Fibroblast of mammary gland (primary cell): Measurements from ENCODE around the gene DCAKD.
A peak's percentile ranks its signal among the peaks of the same experiment; 100 is the strongest.

Experiments
- DNase-seq: peaks from one replicate; pipeline ENCODE4 v3.0.0-alpha.2; 2010; ENCODE audit warnings: low read depth
- H3K4me3 ChIP-seq: 2 replicates; pipeline ENCODE4 v1.5.1; 2011; ENCODE audit warnings: low read depth, mild to moderate bottlenecking, low read length, moderate library complexity; ENCODE audit not compliant: control insufficient read depth
- TF ChIP-seq, protein P1 (sequence below): conservative IDR thresholded peaks from 2 replicates; pipeline ENCODE4 v1.5.1; 2011; ENCODE audit warnings: low read depth, low read length, inconsistent platforms; ENCODE audit not compliant: control insufficient read depth, insufficient read depth

DCAKD gene

DNA sequence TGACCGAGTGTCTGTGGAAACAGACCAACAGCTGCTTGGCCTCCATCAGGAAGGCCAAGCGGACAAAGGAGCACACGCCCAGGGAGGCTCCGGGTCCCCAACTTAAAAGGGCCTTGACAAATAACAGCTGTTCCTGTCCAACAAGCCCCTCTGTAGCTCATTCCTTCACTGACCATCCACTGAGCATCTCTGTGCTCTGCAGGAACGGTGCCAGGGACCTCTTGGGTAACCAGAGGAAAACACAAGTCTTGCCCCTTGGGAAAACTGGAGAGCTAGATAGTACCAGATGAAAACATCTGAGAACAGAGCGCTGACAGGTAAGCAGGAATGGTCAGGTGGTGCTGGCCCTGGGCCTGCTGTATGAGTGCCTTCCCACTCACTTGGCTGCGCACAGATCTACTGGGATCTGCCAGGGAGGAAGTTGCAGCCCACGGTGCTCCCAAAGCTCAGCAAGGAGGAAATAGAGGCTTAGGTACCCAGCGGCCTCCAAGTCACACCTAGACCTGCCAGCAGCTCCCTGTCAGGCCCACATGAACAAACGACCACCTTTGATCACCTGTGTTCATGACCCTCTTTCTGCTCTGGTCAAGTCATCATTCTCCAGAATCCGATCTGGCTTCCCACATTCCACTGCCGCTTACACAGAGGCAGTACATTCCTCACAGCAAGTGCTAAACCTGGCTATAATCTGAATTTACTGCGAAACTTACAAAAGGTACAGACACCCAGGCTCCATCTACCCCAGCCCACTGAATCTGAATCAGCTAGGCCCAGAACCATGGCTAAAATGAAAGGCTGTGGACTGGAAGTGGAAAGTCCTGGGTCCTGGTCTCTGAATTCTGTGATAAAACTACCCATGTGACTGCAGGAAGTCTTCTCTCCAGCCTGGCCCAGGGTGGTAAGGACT is 12.5 kb downstream of the DCAKD start:
- TF ChIP-seq, protein P1, sequence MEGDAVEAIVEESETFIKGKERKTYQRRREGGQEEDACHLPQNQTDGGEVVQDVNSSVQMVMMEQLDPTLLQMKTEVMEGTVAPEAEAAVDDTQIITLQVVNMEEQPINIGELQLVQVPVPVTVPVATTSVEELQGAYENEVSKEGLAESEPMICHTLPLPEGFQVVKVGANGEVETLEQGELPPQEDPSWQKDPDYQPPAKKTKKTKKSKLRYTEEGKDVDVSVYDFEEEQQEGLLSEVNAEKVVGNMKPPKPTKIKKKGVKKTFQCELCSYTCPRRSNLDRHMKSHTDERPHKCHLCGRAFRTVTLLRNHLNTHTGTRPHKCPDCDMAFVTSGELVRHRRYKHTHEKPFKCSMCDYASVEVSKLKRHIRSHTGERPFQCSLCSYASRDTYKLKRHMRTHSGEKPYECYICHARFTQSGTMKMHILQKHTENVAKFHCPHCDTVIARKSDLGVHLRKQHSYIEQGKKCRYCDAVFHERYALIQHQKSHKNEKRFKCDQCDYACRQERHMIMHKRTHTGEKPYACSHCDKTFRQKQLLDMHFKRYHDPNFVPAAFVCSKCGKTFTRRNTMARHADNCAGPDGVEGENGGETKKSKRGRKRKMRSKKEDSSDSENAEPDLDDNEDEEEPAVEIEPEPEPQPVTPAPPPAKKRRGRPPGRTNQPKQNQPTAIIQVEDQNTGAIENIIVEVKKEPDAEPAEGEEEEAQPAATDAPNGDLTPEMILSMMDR = no peak
- no peak overlapping the region for H3K4me3 ChIP-seq
- DNase-seq = peak; percentile 46

DNA sequence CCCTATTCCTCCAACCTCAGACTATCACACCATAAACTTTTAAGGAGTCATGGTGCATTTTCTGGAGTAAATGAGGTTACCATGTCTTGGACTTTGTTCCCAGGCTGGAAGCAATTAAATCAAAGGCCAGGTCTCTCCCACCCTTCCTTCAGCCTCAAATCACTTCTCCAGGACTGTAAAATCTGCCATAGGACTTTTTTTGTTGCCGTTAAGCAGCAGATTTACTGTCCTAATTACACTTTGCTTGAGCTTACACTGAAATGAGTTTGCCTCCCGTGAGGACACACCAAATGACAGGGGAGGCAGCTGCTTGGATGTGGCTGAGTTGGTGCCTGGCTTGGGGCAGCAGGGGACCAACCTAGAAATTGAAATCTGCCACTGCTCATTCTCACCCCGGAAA is 14.7 kb downstream of the DCAKD start:
- TF ChIP-seq, protein P1 = no peak
- DNase-seq = no peak
- H3K4me3 ChIP-seq = no peak overlapping the region

DNA sequence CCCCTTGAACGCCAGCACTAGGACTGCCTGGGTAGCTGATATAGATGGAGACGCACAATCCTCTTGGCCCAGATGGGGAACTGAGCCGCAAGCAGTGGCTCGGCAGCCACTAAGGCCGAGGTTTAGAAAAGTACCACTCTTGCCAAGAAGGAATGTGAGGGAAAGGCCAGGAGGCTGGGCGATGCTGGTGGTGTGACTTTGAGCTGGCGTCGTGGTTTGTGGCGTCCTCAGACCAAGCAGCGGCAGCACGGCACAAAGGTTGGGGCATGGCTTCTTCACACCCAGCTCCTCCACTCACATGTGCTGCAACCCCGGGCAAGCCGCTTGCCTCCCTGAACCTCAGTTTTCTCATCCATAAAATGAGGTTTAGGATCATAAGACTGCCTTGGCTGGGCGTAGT is 15.6 kb downstream of the DCAKD start:
- DNase-seq = no peak
- H3K4me3 ChIP-seq = no peak overlapping the region
- TF ChIP-seq, protein P1 = no peak

DNA sequence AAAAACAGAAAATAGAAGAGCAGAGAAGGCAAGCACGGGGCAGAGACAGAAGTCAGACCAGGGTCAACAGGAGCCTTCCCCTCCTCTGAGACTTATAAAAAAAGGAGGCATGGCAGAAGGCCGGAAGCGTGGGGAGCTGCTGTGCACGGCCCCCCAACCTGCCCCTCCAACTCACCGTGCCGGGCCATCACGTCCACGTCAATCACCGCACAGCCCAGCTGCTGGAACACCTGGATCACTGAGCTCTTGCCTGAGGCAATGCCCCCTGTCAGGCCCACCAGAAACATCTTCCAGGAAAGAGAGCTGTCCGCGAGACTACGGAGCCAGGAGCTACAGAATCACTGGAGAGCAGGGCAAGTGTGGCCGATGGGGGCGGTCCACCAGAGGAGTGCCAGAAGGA is 16.8 kb downstream of the DCAKD start:
- no peak overlapping the region for H3K4me3 ChIP-seq
- TF ChIP-seq, protein P1 = no peak
- DNase-seq = no peak

DNA sequence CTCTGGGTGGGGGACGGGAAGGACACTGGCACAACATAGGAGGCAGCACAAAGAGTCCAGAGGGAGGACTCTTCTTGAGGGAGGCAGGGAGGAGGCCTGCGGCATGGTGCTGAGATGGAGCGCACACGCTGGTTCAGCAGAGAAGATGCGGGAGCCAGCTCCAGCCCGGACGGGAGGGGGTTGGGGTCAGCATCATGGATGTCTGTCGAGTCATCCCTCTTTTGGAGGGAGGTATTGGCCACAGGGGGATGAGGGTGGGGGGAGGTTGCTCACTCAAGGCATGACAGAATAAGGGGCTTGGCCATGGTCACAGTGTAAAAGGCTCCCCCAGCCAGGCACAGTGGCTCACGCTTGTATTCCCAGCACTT is 19.3 kb downstream of the DCAKD start:
- H3K4me3 ChIP-seq = no peak overlapping the region
- TF ChIP-seq, protein P1 = no peak
- DNase-seq = no peak

DNA sequence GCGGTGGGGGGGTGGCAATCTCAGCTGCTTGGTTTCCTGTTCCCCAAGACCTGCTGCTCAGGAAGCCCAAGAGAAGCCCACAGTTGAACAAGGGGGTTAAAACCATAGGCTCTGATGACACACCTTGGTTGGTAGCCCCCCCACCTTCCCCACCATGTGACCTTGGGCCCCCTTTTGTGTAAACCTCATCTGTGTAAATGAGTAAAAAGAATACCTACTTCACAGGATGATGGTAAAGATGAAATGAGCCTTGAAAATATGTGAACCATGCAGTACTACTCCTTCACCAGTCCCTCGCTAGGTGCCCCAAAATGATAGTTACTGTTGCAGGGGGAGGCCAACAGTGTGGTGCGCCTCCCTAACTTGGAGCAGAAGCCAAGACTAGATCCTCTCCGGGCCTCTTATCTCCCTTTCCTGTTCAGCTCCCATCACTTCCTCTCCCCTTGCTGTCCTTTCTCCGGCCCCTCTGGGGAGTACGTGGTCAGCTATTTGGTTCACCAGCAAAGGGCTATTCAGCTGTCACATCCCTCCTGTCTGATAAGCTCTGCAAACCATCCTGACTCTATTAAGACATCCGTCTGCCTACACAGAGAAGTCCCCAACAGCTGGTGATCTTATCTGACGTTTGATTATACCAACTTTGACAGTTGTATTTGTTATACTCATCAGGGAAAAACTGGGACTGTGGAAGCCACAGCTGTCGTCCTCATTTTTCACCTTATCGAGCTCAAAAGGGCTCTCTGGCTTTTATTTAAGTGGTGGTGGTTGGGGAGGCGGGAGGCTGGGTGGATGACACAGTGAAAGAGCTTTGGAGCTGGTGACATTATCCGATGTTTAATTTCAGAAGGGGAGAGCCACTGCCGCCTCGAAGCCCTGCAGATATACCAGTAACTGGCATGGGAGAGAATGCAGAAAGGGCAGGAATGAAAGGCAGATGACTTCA is 19.9 kb downstream of the DCAKD start:
- no peak overlapping the region for H3K4me3 ChIP-seq
- TF ChIP-seq, protein P1 = no peak
- no peak for DNase-seq
